Mucosa of rectum (tissue), 2 donors: ENCODE measurements around the gene WNT3A.

ENCODE experiments used
- H3K27ac ChIP-seq, 2 donors: one replicate each; pipeline ENCODE4 v1.7.0; 2013; ENCODE audit warnings: inconsistent platforms in 2 of 2, low read depth in 2 of 2, low read length in 2 of 2
- H3K27me3 ChIP-seq, 2 donors: one replicate each; pipeline ENCODE4 v1.7.0; 2013; ENCODE audit warnings: low read length in 2 of 2; ENCODE audit not compliant: control insufficient read depth in 2 of 2, insufficient read depth in 2 of 2
- H3K36me3 ChIP-seq, 2 donors: one replicate each; pipeline ENCODE4 v1.7.0; 2013; ENCODE audit warnings: low read length in 2 of 2; ENCODE audit not compliant: control insufficient read depth in 2 of 2, insufficient read depth in 2 of 2
- H3K4me1 ChIP-seq, 2 donors: one replicate each; pipeline ENCODE4 v1.7.0; 2013; ENCODE audit warnings: low read length in 2 of 2, mild to moderate bottlenecking in 1 of 2; ENCODE audit not compliant: control insufficient read depth in 2 of 2, insufficient read depth in 2 of 2
- H3K4me3 ChIP-seq, 2 donors: one replicate each; pipeline ENCODE4 v1.7.0; 2013; ENCODE audit warnings: low read length in 2 of 2
- H3K9ac ChIP-seq, 2 donors: one replicate each; pipeline ENCODE4 v1.7.0; 2013; ENCODE audit warnings: low read length in 2 of 2, low read depth in 1 of 2, mild to moderate bottlenecking in 1 of 2
- H3K9me3 ChIP-seq, 2 donors: one replicate each; pipeline ENCODE4 v1.7.0; 2013; ENCODE audit warnings: low read length in 2 of 2; ENCODE audit not compliant: control insufficient read depth in 2 of 2
- donor health status: healthy.
- donor health status: Normal muscosa, but diverticular disease.

The WNT3A gene

GRCh38 chr1:228034954-228035837 is 28.4 kb downstream of the WNT3A start:
- Histone ChIP-seq H3K27me3 (peaks cover 28 to 32% of the 10 kb centered on the region in 2 donors), H3K36me3 (no peaks in the 10 kb centered on the region), H3K4me3 (no peak overlapping the region)

GRCh38 chr1:228035844-228036243 is 29.0 kb downstream of the WNT3A start:
- Histone ChIP-seq H3K4me3 (no peak overlapping the region), H3K36me3 (no peaks in the 10 kb centered on the region), H3K9me3 (no peaks in the 10 kb centered on the region), H3K9ac (no peak overlapping the region), H3K4me1 (peaks cover 0 to 3% of the 10 kb centered on the region in 2 donors), H3K27ac (no peak overlapping the region), H3K27me3 (peaks cover 28 to 29% of the 10 kb centered on the region in 2 donors)

More at GRCh38 chr1:228034954-228035837, 28.4 kb downstream of the WNT3A start:
- Histone ChIP-seq H3K9me3 (no peaks in the 10 kb centered on the region), H3K4me1 (peaks cover 0 to 3% of the 10 kb centered on the region in 2 donors), H3K27ac (no peak overlapping the region), H3K9ac (no peak overlapping the region)

- H3K9ac ChIP-seq, result no peak overlapping the region
- peaks cover 28% of the 10 kb centered on the region in 2 donors for H3K27me3 ChIP-seq
- H3K9me3 ChIP-seq, result no peaks in the 10 kb centered on the region
- H3K36me3 ChIP-seq, result no peaks in the 10 kb centered on the region
- H3K4me1 ChIP-seq, result peaks cover 0 to 3% of the 10 kb centered on the region in 2 donors
- H3K4me3 ChIP-seq, result no peak overlapping the region
- H3K27ac ChIP-seq, result no peak overlapping the region
Measured at GRCh38 chr1:228036701-228037231, 30.0 kb downstream of the WNT3A start.

- H3K27ac ChIP-seq, result no peak overlapping the region
- H3K4me1 ChIP-seq, result peaks cover 0 to 3% of the 10 kb centered on the region in 2 donors
- H3K9me3 ChIP-seq, result no peaks in the 10 kb centered on the region
- peaks cover 25 to 28% of the 10 kb centered on the region in 2 donors for H3K27me3 ChIP-seq
- H3K36me3 ChIP-seq, result no peaks in the 10 kb centered on the region
- no peak overlapping the region for H3K9ac ChIP-seq
- H3K4me3 ChIP-seq, result peak overlapping the region in 1 of 2 donors; percentile 37
Measured at GRCh38 chr1:228037401-228038386, 30.9 kb downstream of the WNT3A start.

- Histone ChIP-seq H3K9ac (no peak overlapping the region), H3K9me3 (no peaks in the 10 kb centered on the region), H3K36me3 (no peaks in the 10 kb centered on the region), H3K27me3 (peaks cover 25 to 28% of the 10 kb centered on the region in 2 donors), H3K27ac (no peak overlapping the region), H3K4me3 (no peak overlapping the region), H3K4me1 (peaks cover 0 to 3% of the 10 kb centered on the region in 2 donors)
Measured at GRCh38 chr1:228038387-228039005, 31.7 kb downstream of the WNT3A start.

- Histone ChIP-seq H3K4me1 (peaks cover 0 to 3% of the 10 kb centered on the region in 2 donors), H3K9me3 (no peaks in the 10 kb centered on the region), H3K36me3 (no peaks in the 10 kb centered on the region), H3K9ac (no peak overlapping the region), H3K27ac (no peak overlapping the region), H3K27me3 (peaks cover 25 to 28% of the 10 kb centered on the region in 2 donors), H3K4me3 (no peak overlapping the region)
Measured at GRCh38 chr1:228039006-228039903, 32.5 kb downstream of the WNT3A start.

- Histone ChIP-seq H3K9me3 (no peaks in the 10 kb centered on the region), H3K4me3 (no peak overlapping the region), H3K36me3 (no peaks in the 10 kb centered on the region), H3K4me1 (peaks cover 0 to 3% of the 10 kb centered on the region in 2 donors), H3K27ac (no peak overlapping the region), H3K27me3 (peaks cover 25 to 28% of the 10 kb centered on the region in 2 donors), H3K9ac (no peak overlapping the region)
Measured at GRCh38 chr1:228039986-228040385, 33.2 kb downstream of the WNT3A start.

- Histone ChIP-seq H3K9me3 (no peaks in the 10 kb centered on the region), H3K4me1 (peaks cover 0 to 6% of the 10 kb centered on the region in 2 donors), H3K4me3 (no peak overlapping the region), H3K36me3 (no peaks in the 10 kb centered on the region), H3K9ac (no peak overlapping the region), H3K27me3 (peaks cover 23 to 25% of the 10 kb centered on the region in 2 donors), H3K27ac (no peak overlapping the region)
Measured at GRCh38 chr1:228041316-228041715, 34.5 kb downstream of the WNT3A start.

GRCh38 chr1:228042508-228042907 is 35.7 kb downstream of the WNT3A start:
- Histone ChIP-seq H3K27ac (no peak overlapping the region), H3K9ac (no peak overlapping the region), H3K9me3 (no peaks in the 10 kb centered on the region), H3K27me3 (peaks cover 16 to 19% of the 10 kb centered on the region in 2 donors), H3K36me3 (no peaks in the 10 kb centered on the region), H3K4me1 (peaks cover 0 to 6% of the 10 kb centered on the region in 2 donors), H3K4me3 (no peak overlapping the region)
